Hepatocyte (in vitro differentiated cells): ENCODE data around the gene MANBA. TPM values are rescaled to one million over a fixed set of nuclear protein-coding genes. Genes with fewer than 3 reads are reported as not detected.

Experiments
- DNase-seq: peaks from one replicate; pipeline ENCODE4 v3.0.0-alpha.2; 2016; ENCODE audit warnings: low spot score
- H2AFZ ChIP-seq: fragments of 200-600 bp; sonication (generic); 2 replicates; pipeline ENCODE4 v1.6.0; 2016; ENCODE audit warnings: antibody characterized with exemption, mild to moderate bottlenecking
- H3K27ac ChIP-seq: fragments of 200-600 bp; sonication (generic); 2 replicates; pipeline ENCODE4 v1.5.1; 2016; ENCODE audit warnings: mild to moderate bottlenecking
- H3K27me3 ChIP-seq: fragments of 200-600 bp; sonication (generic); 2 replicates; pipeline ENCODE4 v1.6.1; 2016
- H3K36me3 ChIP-seq: fragments of 200-600 bp; sonication (generic); replicated peaks from 2 replicates; pipeline ENCODE4 v1.5.1; 2016; ENCODE audit warnings: low read depth; ENCODE audit not compliant: insufficient read depth
- H3K4me1 ChIP-seq: fragments of 200-600 bp; sonication (generic); 2 replicates; pipeline ENCODE4 v1.5.1; 2016; ENCODE audit warnings: mild to moderate bottlenecking, moderate library complexity; ENCODE audit not compliant: insufficient read depth
- H3K4me2 ChIP-seq: fragments of 200-600 bp; sonication (generic); 2 replicates; pipeline ENCODE4 v1.6.0; 2016
- H3K4me3 ChIP-seq: fragments of 200-600 bp; sonication (generic); 2 replicates; pipeline ENCODE4 v1.5.1; 2016; ENCODE audit warnings: mild to moderate bottlenecking
- H3K79me2 ChIP-seq: fragments of 200-600 bp; sonication (generic); 2 replicates; pipeline ENCODE4 v1.6.0; 2017; ENCODE audit warnings: mild to moderate bottlenecking
- H3K9me2 ChIP-seq: fragments of 200-600 bp; sonication (generic); replicated peaks from 2 replicates; pipeline ENCODE4 v1.6.0; 2017; ENCODE audit warnings: mild to moderate bottlenecking; ENCODE audit not compliant: insufficient read depth
- H3K9me3 ChIP-seq: fragments of 200-600 bp; sonication (generic); 2 replicates; pipeline ENCODE4 v1.5.1; 2016; ENCODE audit warnings: low read depth, mild to moderate bottlenecking
- H4K20me1 ChIP-seq: fragments of 200-600 bp; sonication (generic); 2 replicates; pipeline ENCODE4 v1.6.0; 2016; ENCODE audit warnings: mild to moderate bottlenecking; ENCODE audit not compliant: insufficient read depth, poor library complexity, severe bottlenecking
- EZH2 ChIP-seq: fragments of 200-600 bp; sonication (generic); IDR thresholded peaks from 2 replicates; pipeline ENCODE4 v1.6.1; 2016; ENCODE audit warnings: antibody characterized with exemption, mild to moderate bottlenecking, borderline replicate concordance
- EZH2phosphoT487 ChIP-seq: fragments of 200-600 bp; sonication (generic); IDR thresholded peaks from one replicate; pipeline ENCODE4 v1.6.1; 2018; ENCODE audit warnings: antibody characterized with exemption, mild to moderate bottlenecking, low read depth, moderate library complexity; ENCODE audit not compliant: unreplicated experiment, severe bottlenecking
- WGBS: methylation state at CpG from one replicate; pipeline ENCODE4 v1.1.6; 2016; ENCODE audit warnings: low lambda C conversion rate; ENCODE audit errors: missing lambda C conversion rate; 5-methylcytosine and 5-hydroxymethylcytosine counted together
- polyA plus RNA-seq: library from polyadenylated mRNA; unstranded; fragments of >200 nt; fragmentation: Nextera tagmentation; extraction: Ambion mirVana; gene quantifications from 2 replicates; pipeline ENCODE4 v1.2.1, GENCODE V29; 2016
- total RNA-seq: library from RNA; depleted of rRNA; stranded (reverse); fragments of >200 nt; gene quantifications from 2 replicates; pipeline ENCODE4 v1.2.3, GENCODE V29; 2014
- TF ChIP-seq, protein P1 (sequence below): fragments of 200-600 bp; sonication (generic); IDR thresholded peaks from 2 replicates; pipeline ENCODE4 v1.5.1; 2016; ENCODE audit warnings: antibody characterized with exemption, mild to moderate bottlenecking; ENCODE audit not compliant: poor library complexity

The MANBA gene
- total and polyA plus RNA-seq, 2 experiments from 2014 or later: 52.0 to 98.1 TPM

DNA sequence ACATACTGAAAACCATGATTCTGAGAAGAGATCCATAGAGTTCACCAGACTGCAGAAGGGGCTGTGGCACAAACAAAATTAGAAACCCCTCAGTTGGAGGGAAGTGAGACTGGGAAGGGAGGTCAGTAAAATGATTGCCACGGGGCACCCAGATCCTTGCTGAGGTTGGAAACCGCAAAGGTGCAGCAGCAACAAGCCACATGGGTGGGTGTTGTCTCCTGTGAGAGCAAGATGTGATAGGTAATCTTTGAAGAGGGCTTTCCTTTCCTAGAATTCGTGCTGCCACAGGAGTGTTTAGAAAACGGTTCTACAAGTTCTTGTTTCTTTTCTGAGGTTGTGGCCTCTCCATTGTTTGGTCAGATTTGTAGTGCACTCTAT, 174.1 kb downstream of the MANBA start:
- no peaks in the 10 kb centered on the region for H3K4me1 ChIP-seq
- no peak overlapping the region for H3K4me3 ChIP-seq
- no peak overlapping the region for H3K27ac ChIP-seq
- H4K20me1 ChIP-seq: no peaks in the 10 kb centered on the region
- H3K4me2 ChIP-seq: no peak overlapping the region
- 92% methylated on average over 4 of the region's 4 CpGs for WGBS
- peaks cover 8% of the 10 kb centered on the region for H3K36me3 ChIP-seq
- no peak for DNase-seq
- H3K27me3 ChIP-seq: no peaks in the 10 kb centered on the region
- TF ChIP-seq EZH2: no peak
- TF ChIP-seq, protein P1, sequence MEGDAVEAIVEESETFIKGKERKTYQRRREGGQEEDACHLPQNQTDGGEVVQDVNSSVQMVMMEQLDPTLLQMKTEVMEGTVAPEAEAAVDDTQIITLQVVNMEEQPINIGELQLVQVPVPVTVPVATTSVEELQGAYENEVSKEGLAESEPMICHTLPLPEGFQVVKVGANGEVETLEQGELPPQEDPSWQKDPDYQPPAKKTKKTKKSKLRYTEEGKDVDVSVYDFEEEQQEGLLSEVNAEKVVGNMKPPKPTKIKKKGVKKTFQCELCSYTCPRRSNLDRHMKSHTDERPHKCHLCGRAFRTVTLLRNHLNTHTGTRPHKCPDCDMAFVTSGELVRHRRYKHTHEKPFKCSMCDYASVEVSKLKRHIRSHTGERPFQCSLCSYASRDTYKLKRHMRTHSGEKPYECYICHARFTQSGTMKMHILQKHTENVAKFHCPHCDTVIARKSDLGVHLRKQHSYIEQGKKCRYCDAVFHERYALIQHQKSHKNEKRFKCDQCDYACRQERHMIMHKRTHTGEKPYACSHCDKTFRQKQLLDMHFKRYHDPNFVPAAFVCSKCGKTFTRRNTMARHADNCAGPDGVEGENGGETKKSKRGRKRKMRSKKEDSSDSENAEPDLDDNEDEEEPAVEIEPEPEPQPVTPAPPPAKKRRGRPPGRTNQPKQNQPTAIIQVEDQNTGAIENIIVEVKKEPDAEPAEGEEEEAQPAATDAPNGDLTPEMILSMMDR: no peak
- TF ChIP-seq EZH2phosphoT487: no peak
- no peaks in the 10 kb centered on the region for H3K79me2 ChIP-seq
- H3K9me3 ChIP-seq: no peaks in the 10 kb centered on the region
- H3K9me2 ChIP-seq: no peaks in the 10 kb centered on the region
- H2AFZ ChIP-seq: no peak overlapping the region

DNA sequence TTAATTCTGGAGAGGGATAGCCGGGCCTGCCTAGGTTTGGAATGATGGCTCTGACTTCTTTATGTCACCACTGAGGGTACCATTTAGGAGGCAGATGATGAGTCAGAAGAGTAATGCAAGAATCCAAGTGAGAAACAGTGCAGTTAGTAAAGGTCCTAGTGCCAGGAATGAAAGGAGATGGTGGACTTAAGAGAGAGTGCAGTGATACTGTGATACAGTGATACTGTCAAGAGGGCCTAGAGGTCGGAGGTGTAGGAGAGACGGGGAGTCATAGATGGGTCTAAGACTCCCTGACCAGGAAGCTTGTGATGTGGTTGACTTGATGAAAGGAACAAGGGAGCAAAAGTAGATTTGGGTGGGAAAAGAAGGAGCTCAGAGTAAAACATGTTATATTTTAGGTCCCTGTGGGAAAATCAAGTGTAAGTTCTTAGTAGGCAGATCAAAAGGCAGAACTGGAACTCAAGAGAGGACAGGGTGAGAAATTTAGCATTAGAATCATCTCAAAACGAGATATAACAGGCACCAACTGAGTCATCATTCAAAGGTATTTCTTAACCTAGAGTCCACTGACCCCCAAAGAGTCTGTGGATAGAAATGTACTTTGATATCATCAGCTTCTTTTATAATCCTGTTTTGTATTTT, 174.6 kb downstream of the MANBA start:
- no peaks in the 10 kb centered on the region for H3K27me3 ChIP-seq
- no peaks in the 10 kb centered on the region for H3K4me1 ChIP-seq
- no peaks in the 10 kb centered on the region for H3K9me2 ChIP-seq
- H3K27ac ChIP-seq: no peak overlapping the region
- no peak for TF ChIP-seq EZH2phosphoT487
- TF ChIP-seq, protein P1: no peak
- TF ChIP-seq EZH2: no peak
- H3K4me2 ChIP-seq: no peak overlapping the region
- H2AFZ ChIP-seq: no peak overlapping the region
- H3K4me3 ChIP-seq: no peak overlapping the region
- no peak for DNase-seq
- no peaks in the 10 kb centered on the region for H4K20me1 ChIP-seq
- WGBS: 95% methylated on average over 4 of the region's 4 CpGs
- H3K36me3 ChIP-seq: peaks cover 8% of the 10 kb centered on the region
- no peaks in the 10 kb centered on the region for H3K9me3 ChIP-seq
- H3K79me2 ChIP-seq: no peaks in the 10 kb centered on the region

DNA sequence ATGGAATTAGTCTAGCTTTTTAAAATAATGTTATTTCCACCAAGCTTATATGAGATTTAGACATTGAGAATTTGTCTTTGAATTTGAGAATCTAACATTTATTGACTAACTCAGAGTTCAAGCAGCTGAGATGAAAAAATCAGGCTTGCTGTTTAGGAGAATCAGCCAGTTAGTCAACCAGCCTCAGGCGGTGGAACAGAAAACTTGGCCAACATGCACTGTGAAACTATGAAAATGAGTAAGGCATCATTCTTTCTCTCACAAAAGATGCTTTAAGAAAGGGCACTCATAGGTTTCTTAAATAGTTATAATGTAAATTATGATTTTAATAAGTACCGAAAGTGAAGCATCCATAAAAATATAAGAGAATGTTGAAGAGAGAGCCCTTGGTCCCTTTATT, 175.4 kb downstream of the MANBA start:
- no peaks in the 10 kb centered on the region for H3K79me2 ChIP-seq
- WGBS: 97% methylated on average over 2 of the region's 2 CpGs
- no peaks in the 10 kb centered on the region for H3K9me2 ChIP-seq
- DNase-seq: no peak
- no peaks in the 10 kb centered on the region for H4K20me1 ChIP-seq
- H3K4me1 ChIP-seq: peaks cover 8% of the 10 kb centered on the region
- no peak overlapping the region for H3K27ac ChIP-seq
- peaks cover 6% of the 10 kb centered on the region for H3K36me3 ChIP-seq
- no peaks in the 10 kb centered on the region for H3K9me3 ChIP-seq
- TF ChIP-seq, protein P1: no peak
- TF ChIP-seq EZH2 (no peak), EZH2phosphoT487 (no peak)
- no peak overlapping the region for H2AFZ ChIP-seq
- H3K4me2 ChIP-seq: no peak overlapping the region
- H3K4me3 ChIP-seq: no peak overlapping the region
- H3K27me3 ChIP-seq: no peaks in the 10 kb centered on the region
